HG02678 (cell line): ENCODE results near the gene PCIF1.
"Not testable (repeated sequence)": the region's sequence is repeated elsewhere in the genome, so short reads cannot be mapped to it uniquely, and the experiment has no call there.

Experiments
- ATAC-seq: cut with Tn5 transposase; IDR thresholded peaks from one replicate; pipeline ENCODE4 v1.9.1; 2021; ENCODE audit warnings: mild to moderate bottlenecking, moderate library complexity; ENCODE audit not compliant: unreplicated experiment

PCIF1 gene

GRCh38 chr20:45946149-45946970 lies 11.9 kb downstream of the PCIF1 start:
- ATAC-seq = no peak

- ATAC-seq = no peak
These were observed 12.8 kb downstream of the PCIF1 start for GRCh38 chr20:45947110-45947866.

- no peak for ATAC-seq
These were observed 13.8 kb downstream of the PCIF1 start for GRCh38 chr20:45948261-45948733.

- no peak for ATAC-seq
These were observed 14.5 kb downstream of the PCIF1 start for GRCh38 chr20:45948742-45949541.

- no peak for ATAC-seq
These were observed 15.3 kb downstream of the PCIF1 start for GRCh38 chr20:45949542-45950329.

GRCh38 chr20:45950330-45950646 lies 15.8 kb downstream of the PCIF1 start:
- ATAC-seq = no peak

- no peak for ATAC-seq
These were observed 17.7 kb downstream of the PCIF1 start for GRCh38 chr20:45951925-45952834.

- no peak for ATAC-seq
These were observed 18.4 kb downstream of the PCIF1 start for GRCh38 chr20:45952861-45953260.

GRCh38 chr20:45953672-45954071 lies 19.2 kb downstream of the PCIF1 start:
- no peak for ATAC-seq

GRCh38 chr20:45956326-45956725 lies 21.8 kb downstream of the PCIF1 start:
- ATAC-seq = not testable (repeated sequence)

- ATAC-seq = no peak
These were observed 22.8 kb downstream of the PCIF1 start for GRCh38 chr20:45957021-45957941.

- no peak for ATAC-seq
These were observed 24.1 kb downstream of the PCIF1 start for GRCh38 chr20:45958593-45958992.

- ATAC-seq = no peak
These were observed 24.6 kb downstream of the PCIF1 start for GRCh38 chr20:45959126-45959525.

- no peak for ATAC-seq
These were observed 25.6 kb downstream of the PCIF1 start for GRCh38 chr20:45959956-45960630.

- no peak for ATAC-seq
These were observed 27.7 kb downstream of the PCIF1 start for GRCh38 chr20:45962031-45962755.

- ATAC-seq = no peak
These were observed 28.8 kb downstream of the PCIF1 start for GRCh38 chr20:45963059-45964005.
